GM21619 (cell line): ENCODE data around the gene HLCS.
"Not testable (repeated sequence)": the region's sequence is repeated elsewhere in the genome, so short reads cannot be mapped to it uniquely, and the experiment has no call there.

Experiments used
- ATAC-seq: cut with Tn5 transposase; IDR thresholded peaks from one replicate; pipeline ENCODE4 v1.9.1; 2021; ENCODE audit not compliant: unreplicated experiment

Gene HLCS

GRCh38 chr21:36966066-36966820, at the start of gene HLCS:
TSS of gene HLCS (minus strand) at chr21:36966669. CDS start at chr21:36966638, 31 bp downstream.
- peak; percentile 73 for ATAC-seq

- ATAC-seq, result peak; percentile 97
These were observed 43.4 kb upstream of the HLCS start for GRCh38 chr21:37009740-37010341.

DNA sequence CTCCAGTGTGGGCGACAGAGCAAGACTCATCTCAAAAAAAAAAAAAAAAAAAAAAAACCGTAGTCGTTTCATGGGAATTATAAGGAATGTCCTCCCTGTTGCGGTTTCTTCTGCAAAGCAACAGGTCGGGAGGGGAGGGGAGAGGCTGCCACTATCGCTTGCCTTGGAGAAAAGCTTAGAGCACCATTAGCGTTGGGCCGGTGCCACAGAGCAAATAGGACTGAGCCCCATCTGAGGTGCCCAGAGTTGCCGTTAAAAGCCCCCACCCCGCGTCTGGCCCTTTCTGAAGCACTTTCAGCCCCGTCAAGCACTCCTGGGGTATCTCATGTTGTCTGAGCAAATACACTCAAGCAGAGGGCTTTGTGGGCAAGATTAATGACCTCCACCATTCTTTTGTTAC, 42.3 kb upstream of the HLCS start:
- ATAC-seq, result no peak

GRCh38 chr21:37006486-37007291, 40.2 kb upstream of the HLCS start, which contains the start of gene RIPPLY3:
TSS of gene RIPPLY3 (plus strand) at chr21:37006702. CDS start at chr21:37006773, 71 bp downstream.
- ATAC-seq, result no peak

DNA sequence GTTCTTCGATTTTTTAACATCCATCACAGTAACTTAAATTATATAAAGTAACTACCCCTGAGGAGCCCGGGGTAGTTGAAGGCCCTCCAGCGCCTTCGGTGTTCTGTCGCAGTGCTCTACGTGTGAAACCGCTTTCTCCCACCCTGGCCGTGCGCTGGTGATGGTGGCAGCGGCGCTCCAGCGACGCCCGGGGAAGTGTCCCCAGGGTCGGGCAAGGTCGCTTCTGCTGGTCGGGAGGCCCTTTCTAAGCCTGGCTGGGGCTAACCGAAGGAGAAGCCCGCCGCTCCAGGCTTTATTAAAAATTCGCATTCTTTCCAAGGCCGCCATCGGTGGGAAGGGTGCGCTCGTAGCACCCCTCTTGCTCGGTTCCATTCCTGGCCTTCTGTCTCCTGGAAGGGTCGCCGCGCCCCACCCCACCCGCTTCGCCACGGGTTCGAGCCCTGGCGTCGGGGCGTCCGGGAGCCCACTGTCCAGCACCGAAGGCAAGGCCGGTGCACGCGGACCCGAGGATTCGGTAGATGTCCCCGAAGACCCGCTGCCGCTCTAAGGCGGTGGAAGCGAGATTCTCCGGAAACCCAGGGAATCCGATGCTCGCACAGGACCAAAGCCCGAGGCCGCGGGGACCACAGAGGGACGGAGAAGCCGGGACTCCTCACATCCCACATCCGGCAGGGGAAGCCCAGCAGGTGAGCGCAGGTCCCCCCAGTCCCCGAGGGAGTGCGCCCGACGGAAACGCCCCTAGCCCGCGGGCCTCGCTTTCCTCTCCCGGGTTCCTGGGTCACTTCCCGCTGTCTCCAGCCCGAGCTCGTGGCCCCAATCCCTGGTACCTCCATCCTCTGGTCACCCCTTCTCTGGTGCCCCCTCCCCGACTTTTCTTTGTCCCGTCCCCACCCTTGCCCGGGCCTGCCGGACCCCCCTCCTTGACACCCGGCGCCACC, 39.3 kb upstream of the HLCS start:
- ATAC-seq, result no peak

GRCh38 chr21:37003917-37004316, 37.4 kb upstream of the HLCS start:
- ATAC-seq, result not testable (repeated sequence)

- not testable (repeated sequence) for ATAC-seq
These were observed 36.4 kb upstream of the HLCS start for GRCh38 chr21:37002851-37003250.

GRCh38 chr21:37001441-37001840, 35.0 kb upstream of the HLCS start:
- ATAC-seq, result no peak

GRCh38 chr21:37000381-37000780, 33.9 kb upstream of the HLCS start:
- ATAC-seq, result no peak

DNA sequence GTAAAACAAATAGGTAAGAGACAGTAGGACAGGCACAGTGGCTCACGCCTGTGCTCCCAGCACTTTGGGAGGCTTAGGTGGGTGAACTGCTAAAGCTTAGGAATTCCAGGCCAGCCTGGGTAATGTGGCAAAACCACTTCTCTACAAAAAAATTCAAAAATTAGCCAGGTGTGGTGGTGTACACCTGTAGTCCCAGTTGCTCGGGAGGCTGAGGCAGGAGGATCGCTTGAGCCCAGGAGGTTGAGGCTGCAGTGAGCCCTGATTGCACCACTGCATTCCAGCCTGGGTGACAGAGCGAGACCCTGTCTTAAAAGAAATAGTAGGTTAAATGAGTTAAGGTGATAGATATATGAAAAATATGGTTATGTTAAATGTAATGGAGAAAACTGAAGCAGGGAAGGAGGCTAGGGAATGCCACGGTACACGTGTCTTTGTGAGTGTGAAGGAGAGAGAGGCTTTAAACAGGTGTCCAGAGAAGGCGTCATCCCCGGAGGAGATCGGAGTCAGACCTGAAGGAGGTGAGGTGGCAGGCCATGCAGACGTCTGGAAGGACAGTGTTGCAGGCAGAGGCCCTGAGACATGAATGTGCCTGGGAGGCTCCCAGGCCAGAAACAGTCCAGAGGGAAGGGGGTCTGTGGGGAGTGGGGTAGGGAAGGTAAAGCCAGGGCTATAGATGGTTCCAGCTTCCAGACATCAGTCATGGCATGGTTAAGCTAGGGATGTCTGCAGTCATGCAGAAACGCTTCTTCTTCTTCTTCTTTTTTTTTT, 32.8 kb upstream of the HLCS start:
- ATAC-seq, result no peak

DNA sequence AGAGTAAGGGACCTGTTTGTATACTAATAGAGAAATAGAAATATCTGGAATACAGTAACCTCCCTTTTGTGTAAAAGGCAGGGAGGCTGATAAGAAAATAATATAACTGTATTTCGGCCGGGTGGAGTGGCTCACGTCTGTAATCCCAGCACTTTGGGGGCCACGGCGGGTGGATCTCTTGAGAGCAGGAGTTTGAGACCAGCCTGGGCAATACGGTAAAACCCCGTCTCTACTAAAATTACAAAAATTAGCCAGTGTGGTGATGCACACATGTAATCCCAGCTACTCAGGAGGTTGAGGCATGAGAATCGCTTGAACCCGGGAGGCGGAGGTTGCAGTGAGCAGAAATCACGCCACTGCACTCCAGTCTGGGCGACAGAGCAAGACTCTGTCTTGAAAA, 28.8 kb upstream of the HLCS start:
- ATAC-seq, result not testable (repeated sequence)

- no peak for ATAC-seq
These were observed 28.2 kb upstream of the HLCS start for GRCh38 chr21:36994501-36995158.

DNA sequence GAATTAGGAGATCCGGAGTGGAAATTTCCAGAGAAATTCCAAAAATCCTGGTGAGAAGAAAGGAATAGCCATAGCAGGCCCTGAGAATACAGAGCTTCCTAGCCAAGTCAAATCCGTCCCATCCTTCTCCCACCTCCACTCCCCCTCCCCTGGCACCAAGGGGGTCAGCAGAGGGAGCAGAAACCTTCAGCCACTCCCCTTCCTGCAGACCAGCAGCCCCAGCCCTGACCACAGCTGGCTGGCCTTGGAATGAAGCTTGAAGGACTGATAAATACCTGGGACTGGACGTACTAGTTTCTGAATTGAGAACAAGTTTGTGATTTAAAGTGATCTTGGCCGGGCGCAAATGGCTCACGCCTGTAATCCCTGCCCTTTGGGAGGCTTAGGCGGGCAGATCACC, 26.2 kb upstream of the HLCS start:
- no peak for ATAC-seq

- no peak for ATAC-seq
These were observed 24.2 kb upstream of the HLCS start for GRCh38 chr21:36990508-36991205.

DNA sequence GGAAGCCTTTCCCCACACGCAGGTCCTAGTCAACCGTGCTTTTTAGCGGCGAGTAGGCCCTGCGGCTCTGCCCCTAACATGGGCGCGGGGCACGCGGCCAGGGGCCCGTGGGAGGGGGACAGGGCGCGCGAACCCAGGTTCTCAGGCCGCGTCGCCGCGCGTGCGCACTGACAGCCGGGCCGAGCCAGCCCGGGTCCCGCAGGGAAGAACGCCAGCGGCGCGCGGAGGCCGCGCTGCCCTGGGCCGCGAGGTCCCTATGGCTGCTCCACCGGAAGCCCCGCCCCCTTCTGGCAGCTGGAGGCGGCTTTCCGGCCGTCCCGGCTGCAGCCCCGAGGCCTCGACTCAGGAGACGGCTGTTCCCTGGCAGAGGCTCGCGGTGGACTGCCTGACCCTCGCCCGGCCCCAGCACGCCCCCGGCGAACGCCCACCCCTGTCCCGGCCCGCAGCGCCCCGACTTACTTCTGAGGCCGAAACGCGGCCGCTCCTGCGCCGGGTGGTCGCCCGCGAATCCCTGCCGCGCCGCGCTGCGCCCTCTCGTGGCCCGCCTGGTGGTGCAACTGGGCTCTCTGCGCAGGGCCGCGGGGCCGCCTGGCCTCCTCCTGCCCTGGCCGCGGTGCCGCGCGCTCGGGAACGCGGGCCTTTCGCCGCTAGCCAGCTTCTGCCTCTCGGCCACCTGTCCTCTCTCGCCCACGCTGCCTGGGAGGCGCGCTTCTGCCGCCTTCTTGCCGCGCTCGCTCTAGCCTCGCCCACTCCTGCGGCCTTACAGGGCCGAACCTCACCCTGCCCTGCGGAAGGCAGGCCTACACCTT, 23.4 kb upstream of the HLCS start:
- peak; percentile 90 for ATAC-seq

DNA sequence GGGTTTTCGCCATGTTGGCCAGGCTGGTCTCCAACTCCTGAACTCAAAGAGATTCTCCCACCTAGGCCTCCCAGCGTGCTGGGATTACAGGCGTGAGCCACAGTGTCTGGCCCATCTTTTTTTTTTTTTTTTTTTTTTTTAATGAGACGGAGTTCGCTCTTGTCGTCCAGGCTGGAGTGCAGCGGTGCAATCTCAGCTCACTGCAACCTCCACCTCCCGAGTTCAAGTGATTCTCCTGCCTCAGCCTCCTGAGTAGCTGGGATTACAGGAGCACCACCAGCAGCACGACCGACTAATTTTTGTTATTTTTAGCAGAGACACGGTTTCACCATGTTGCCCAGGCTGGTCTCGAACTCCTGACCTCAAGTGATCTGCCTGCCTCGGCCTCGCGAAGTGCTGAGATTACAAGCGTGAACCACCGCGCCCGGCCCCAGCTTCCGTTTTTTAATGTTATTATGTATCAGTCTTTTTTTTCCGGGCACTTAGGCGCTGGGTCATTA, 22.8 kb upstream of the HLCS start:
- not testable (repeated sequence) for ATAC-seq

DNA sequence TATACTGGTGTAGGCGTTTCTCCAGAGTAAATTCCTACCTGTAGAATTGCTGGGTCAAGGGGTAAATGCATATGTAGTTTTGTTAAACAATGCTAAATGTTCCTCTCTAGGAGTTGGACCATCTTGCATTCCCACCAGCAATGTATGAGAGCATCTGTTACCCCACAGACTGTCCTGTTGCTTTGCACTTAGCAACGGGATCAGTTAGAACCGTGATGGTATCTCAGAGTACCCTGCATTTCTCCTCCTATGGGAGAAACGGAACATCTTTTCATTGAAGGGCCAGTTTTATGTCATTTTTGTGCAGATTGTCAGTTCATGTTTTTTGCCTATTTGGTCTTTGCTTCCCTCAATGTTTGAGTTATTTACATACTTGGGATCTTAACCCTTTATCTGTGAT, 22.1 kb upstream of the HLCS start:
- no peak for ATAC-seq

DNA sequence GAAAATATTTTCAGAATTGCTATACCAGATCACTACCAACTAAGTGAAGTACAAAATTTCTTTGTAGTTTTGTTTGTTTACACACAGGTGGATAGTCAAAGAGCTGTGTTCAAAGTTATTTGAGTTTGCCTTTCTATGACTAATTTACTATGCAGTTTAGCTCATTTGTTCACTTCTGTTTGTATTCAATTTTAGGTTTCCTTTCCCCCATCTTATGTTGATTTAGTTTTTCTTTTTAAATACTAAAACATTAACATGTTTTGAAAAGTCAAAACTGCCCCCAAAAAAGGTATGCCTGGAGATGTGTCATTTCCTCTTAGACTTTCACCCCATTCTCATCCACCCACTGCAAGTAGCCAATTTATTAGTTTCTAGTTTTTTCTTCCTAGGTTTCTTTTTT, 21.4 kb upstream of the HLCS start:
- ATAC-seq, result no peak
